Endodermal cell (in vitro differentiated cells): ENCODE measurements around the gene FTCD. TPM values are rescaled to one million over a fixed set of nuclear protein-coding genes. Genes with fewer than 3 reads are reported as not detected.

ENCODE experiments used
- DNase-seq: peaks from one replicate; pipeline ENCODE4 v3.0.0-alpha.2; 2017
- H3K27ac ChIP-seq: 2 replicates; pipeline ENCODE4 v1.5.1; 2013; ENCODE audit warnings: mild to moderate bottlenecking, low read depth, low read length, moderate library complexity
- H3K27me3 ChIP-seq: 2 replicates; pipeline ENCODE4 v1.6.1; 2013; ENCODE audit warnings: mild to moderate bottlenecking, low read length, moderate library complexity; ENCODE audit not compliant: insufficient read depth, control insufficient read depth, poor library complexity, severe bottlenecking
- H3K36me3 ChIP-seq: 2 replicates; pipeline ENCODE4 v1.7.0; 2013; ENCODE audit warnings: mild to moderate bottlenecking, low read length, moderate library complexity; ENCODE audit not compliant: control insufficient read depth, insufficient read depth
- H3K4me1 ChIP-seq: one replicate; pipeline ENCODE4 v1.7.0; 2013; ENCODE audit warnings: low read length; ENCODE audit not compliant: control insufficient read depth, insufficient read depth
- H3K4me3 ChIP-seq: 2 replicates; pipeline ENCODE4 v1.5.1; 2013; ENCODE audit warnings: mild to moderate bottlenecking, low read length, moderate library complexity
- H3K9ac ChIP-seq: 2 replicates; pipeline ENCODE4 v1.6.1; 2013; ENCODE audit warnings: mild to moderate bottlenecking, low read length, moderate library complexity; ENCODE audit not compliant: poor library complexity, severe bottlenecking; ENCODE audit errors: extremely low read depth
- H3K9me3 ChIP-seq: 2 replicates; pipeline ENCODE4 v1.6.1; 2013; ENCODE audit warnings: mild to moderate bottlenecking, low read length, moderate library complexity; ENCODE audit not compliant: control insufficient read depth
- H3K27ac Mint-ChIP-seq: 2 replicates; pipeline ENCODE4 v1.8.0; 2020; ENCODE audit warnings: mixed read lengths
- H3K27me3 Mint-ChIP-seq: 2 replicates; pipeline ENCODE4 v1.8.0; 2021; ENCODE audit warnings: mild to moderate bottlenecking, mixed read lengths; ENCODE audit not compliant: insufficient read depth
- H3K36me3 Mint-ChIP-seq: 2 replicates; pipeline ENCODE4 v1.8.0; 2020; ENCODE audit warnings: low read depth, mixed read lengths
- H3K4me1 Mint-ChIP-seq: 2 replicates; pipeline ENCODE4 v1.8.0; 2020; ENCODE audit warnings: mixed read lengths
- H3K4me3 Mint-ChIP-seq: 2 replicates; pipeline ENCODE4 v1.8.0; 2020; ENCODE audit warnings: mild to moderate bottlenecking, moderate library complexity, mixed read lengths
- H3K9me3 Mint-ChIP-seq: 2 replicates; pipeline ENCODE4 v1.8.0; 2020; ENCODE audit warnings: mild to moderate bottlenecking, mixed read lengths
- CTCF ChIP-seq: fragments of 200-600 bp; sonication (generic); conservative IDR thresholded peaks from 2 replicates; pipeline ENCODE4 v1.5.0; 2021; ENCODE audit warnings: antibody characterized with exemption, mild to moderate bottlenecking
- WGBS, 2 experiments: methylation state at CpG; one replicate each; pipeline versions ENCODE4 v1.1.5 to v1.1.7; 2013; ENCODE audit warnings: missing lambda C conversion rate in 2 of 2, mixed read lengths in 1 of 2; ENCODE audit not compliant: insufficient coverage in 1 of 2, insufficient read length in 1 of 2; 5-methylcytosine and 5-hydroxymethylcytosine counted together
- total RNA-seq, 2 donors: library from RNA; stranded (reverse); fragmentation: NEBNext Ultra II Directional in 1 of 2; extraction: Animal tissue kit (Norgen Biotek cat#: 25700) in 1 of 2; gene quantifications; 2 replicates in 1 of 2; 3 replicates in 1 of 2; pipeline ENCODE4 v1.2.1, GENCODE V29; 2021

The FTCD gene
- total RNA-seq, 2 donors from 2014 or later = 3.5 to 4.6 TPM

- Histone ChIP-seq H3K4me3 (no peak overlapping the region), H3K9me3 (peaks cover 2% of the 10 kb centered on the region), H3K9ac (no peak overlapping the region), H3K27me3 (no peaks in the 10 kb centered on the region), H3K4me1 (no peaks in the 10 kb centered on the region), H3K36me3 (no peaks in the 10 kb centered on the region), H3K27ac (no peak overlapping the region)
- TF ChIP-seq CTCF = no peak
- Mint-ChIP-seq H3K4me1 (peaks cover 3% of the 10 kb centered on the region), H3K9me3 (peaks cover 7% of the 10 kb centered on the region), H3K27me3 (no peaks in the 10 kb centered on the region), H3K36me3 (peaks cover 10% of the 10 kb centered on the region), H3K4me3 (no peak overlapping the region), H3K27ac (no peak overlapping the region)
- WGBS, 2 experiments = 92 to 94% methylated on average over 11 to 16 of the region's 16 CpGs
- DNase-seq = peak; percentile 52
Observed at GRCh38 chr21:46181953-46182547, 26.7 kb upstream of the FTCD start.

- 95% methylated on average over 14 to 19 of the region's 19 CpGs for WGBS, 2 experiments
- H3K4me3 Mint-ChIP-seq = no peak overlapping the region
- H3K36me3 Mint-ChIP-seq = peaks cover 14% of the 10 kb centered on the region
- no peak overlapping the region for H3K4me3 ChIP-seq
- H3K9me3 Mint-ChIP-seq = peaks cover 11% of the 10 kb centered on the region
- no peaks in the 10 kb centered on the region for H3K36me3 ChIP-seq
- no peak overlapping the region for H3K27ac ChIP-seq
- H3K9ac ChIP-seq = no peak overlapping the region
- no peak for TF ChIP-seq CTCF
- H3K9me3 ChIP-seq = peaks cover 8% of the 10 kb centered on the region
- H3K27me3 ChIP-seq = no peaks in the 10 kb centered on the region
- H3K4me1 Mint-ChIP-seq = peaks cover 3% of the 10 kb centered on the region
- DNase-seq = no peak
- H3K27ac Mint-ChIP-seq = no peak overlapping the region
- H3K27me3 Mint-ChIP-seq = no peaks in the 10 kb centered on the region
- H3K4me1 ChIP-seq = no peaks in the 10 kb centered on the region
Observed at GRCh38 chr21:46181436-46181835, 26.1 kb upstream of the FTCD start.

- H3K9me3 ChIP-seq = peaks cover 8% of the 10 kb centered on the region
- H3K9me3 Mint-ChIP-seq = peaks cover 16% of the 10 kb centered on the region
- H3K36me3 Mint-ChIP-seq = peaks cover 14% of the 10 kb centered on the region
- no peak for TF ChIP-seq CTCF
- H3K27ac Mint-ChIP-seq = no peak overlapping the region
- WGBS, 2 experiments = 93 to 94% methylated on average over 19 to 26 of the region's 26 CpGs
- H3K4me1 ChIP-seq = no peaks in the 10 kb centered on the region
- peaks cover 3% of the 10 kb centered on the region for H3K4me1 Mint-ChIP-seq
- H3K36me3 ChIP-seq = no peaks in the 10 kb centered on the region
- no peaks in the 10 kb centered on the region for H3K27me3 Mint-ChIP-seq
- no peak overlapping the region for H3K9ac ChIP-seq
- no peak overlapping the region for H3K27ac ChIP-seq
- no peaks in the 10 kb centered on the region for H3K27me3 ChIP-seq
- DNase-seq = peak; percentile 45
- no peak overlapping the region for H3K4me3 ChIP-seq
- H3K4me3 Mint-ChIP-seq = no peak overlapping the region
Observed at GRCh38 chr21:46180778-46181391, 25.5 kb upstream of the FTCD start.
